H9 (cell line): Measurements from ENCODE around the gene NDNF. TPM values are rescaled to one million over a fixed set of nuclear protein-coding genes. Genes with fewer than 3 reads are reported as not detected.

Experiments used
- DNase-seq: peaks from one replicate; pipeline ENCODE4 v3.0.0-alpha.2; 2017
- H2AFZ ChIP-seq: one replicate; pipeline ENCODE4 v1.6.1; 2013; ENCODE audit warnings: mild to moderate bottlenecking, low read length, control low read depth, moderate library complexity
- H2AK5ac ChIP-seq: 2 replicates; pipeline ENCODE4 v1.6.1; 2013; ENCODE audit warnings: low read length, control low read depth, mixed read lengths; ENCODE audit not compliant: insufficient read length
- H2BK120ac ChIP-seq: one replicate; pipeline ENCODE4 v1.6.1; 2013; ENCODE audit warnings: low read depth, mild to moderate bottlenecking, low read length, control low read depth, inconsistent platforms; ENCODE audit not compliant: poor library complexity, severe bottlenecking
- H2BK12ac ChIP-seq: 2 replicates; pipeline ENCODE4 v1.6.1; 2013; ENCODE audit warnings: low read length, control low read depth, mixed read lengths, low read depth; ENCODE audit not compliant: insufficient read length
- H2BK15ac ChIP-seq: 2 replicates; pipeline ENCODE4 v1.6.1; 2013; ENCODE audit warnings: low read depth, low read length, control low read depth
- H2BK20ac ChIP-seq: one replicate; pipeline ENCODE4 v1.6.1; 2013; ENCODE audit warnings: low read depth, mild to moderate bottlenecking, low read length, control low read depth, inconsistent platforms; ENCODE audit not compliant: poor library complexity, severe bottlenecking
- H2BK5ac ChIP-seq: 2 replicates; pipeline ENCODE4 v1.6.1; 2013; ENCODE audit warnings: low read length, control low read depth, mixed read lengths; ENCODE audit not compliant: insufficient read length
- H3K14ac ChIP-seq: 2 replicates; pipeline ENCODE4 v1.6.1; 2013; ENCODE audit warnings: low read length, control low read depth; ENCODE audit not compliant: insufficient read depth
- H3K18ac ChIP-seq: 2 replicates; pipeline ENCODE4 v1.6.1; 2013; ENCODE audit warnings: low read depth, mild to moderate bottlenecking, mixed read lengths, low read length, control low read depth; ENCODE audit not compliant: insufficient read length
- H3K23ac ChIP-seq: 2 replicates; pipeline ENCODE4 v1.6.1; 2013; ENCODE audit warnings: low read length, control low read depth, mixed read lengths, low read depth; ENCODE audit not compliant: insufficient read length
- H3K23me2 ChIP-seq: 2 replicates; pipeline ENCODE4 v1.6.1; 2013; ENCODE audit warnings: low read depth, mild to moderate bottlenecking, mixed read lengths, low read length, control low read depth; ENCODE audit not compliant: insufficient read length, poor library complexity, severe bottlenecking
- H3K27ac ChIP-seq: 2 replicates; pipeline ENCODE4 v1.5.1; 2013; ENCODE audit warnings: low read length, control low read depth, mixed read lengths, low read depth; ENCODE audit not compliant: insufficient read length
- H3K27me3 ChIP-seq: 2 replicates; pipeline ENCODE4 v1.6.1; 2013; ENCODE audit warnings: low read length, control low read depth, inconsistent platforms; ENCODE audit not compliant: insufficient read depth
- H3K4ac ChIP-seq: 2 replicates; pipeline ENCODE4 v1.6.1; 2013; ENCODE audit warnings: low read depth, mild to moderate bottlenecking, control low read depth, inconsistent platforms, low read length, moderate library complexity
- H3K4me1 ChIP-seq: 2 replicates; pipeline ENCODE4 v1.6.1; 2013; ENCODE audit warnings: low read length, control low read depth, inconsistent platforms; ENCODE audit not compliant: insufficient read depth
- H3K4me2 ChIP-seq: 2 replicates; pipeline ENCODE4 v1.6.1; 2013; ENCODE audit warnings: low read length, control low read depth, mixed read lengths; ENCODE audit not compliant: insufficient read length, insufficient read depth
- H3K56ac ChIP-seq: 2 replicates; pipeline ENCODE4 v1.6.1; 2013; ENCODE audit warnings: low read depth, mild to moderate bottlenecking, mixed read lengths, low read length, control low read depth; ENCODE audit not compliant: insufficient read length
- H3K79me1 ChIP-seq: 2 replicates; pipeline ENCODE4 v1.6.1; 2013; ENCODE audit warnings: low read depth, mild to moderate bottlenecking, moderate library complexity, low read length, control low read depth, inconsistent platforms; ENCODE audit not compliant: insufficient read depth, poor library complexity, severe bottlenecking
- H3K79me2 ChIP-seq: 2 replicates; pipeline ENCODE4 v1.6.1; 2013; ENCODE audit warnings: low read length, control low read depth, inconsistent platforms; ENCODE audit not compliant: insufficient read depth
- H3K9ac ChIP-seq: 2 replicates; pipeline ENCODE4 v1.6.1; 2013; ENCODE audit warnings: low read length, control low read depth, mixed read lengths; ENCODE audit not compliant: insufficient read length; ENCODE audit errors: extremely low read depth
- H3K9me3 ChIP-seq: one replicate; pipeline ENCODE4 v1.6.1; 2013; ENCODE audit warnings: low read depth, low read length, inconsistent platforms; ENCODE audit not compliant: control insufficient read depth
- H3T11ph ChIP-seq: one replicate; pipeline ENCODE4 v1.6.1; 2013; ENCODE audit warnings: mild to moderate bottlenecking, low read length, control low read depth, inconsistent platforms
- H4K20me1 ChIP-seq: one replicate; pipeline ENCODE4 v1.6.1; 2013; ENCODE audit not compliant: control insufficient read depth, insufficient read length, insufficient read depth
- H4K5ac ChIP-seq: 2 replicates; pipeline ENCODE4 v1.6.1; 2013; ENCODE audit warnings: low read depth, mild to moderate bottlenecking, mixed read lengths, low read length, control low read depth; ENCODE audit not compliant: insufficient read length
- H4K8ac ChIP-seq: replicated peaks from 2 replicates; pipeline ENCODE4 v1.6.1; 2013; ENCODE audit warnings: low read length, control low read depth, mixed read lengths, low read depth; ENCODE audit not compliant: insufficient read length
- H4K91ac ChIP-seq: 2 replicates; pipeline ENCODE4 v1.6.1; 2013; ENCODE audit warnings: low read depth, mild to moderate bottlenecking, moderate library complexity, mixed read lengths, low read length, control low read depth; ENCODE audit not compliant: insufficient read length
- H3K27ac Mint-ChIP-seq, 3 experiments: 2 replicates in 2 of 3; 3 replicates in 1 of 3; pipeline ENCODE4 v1.8.0; 2020 to 2021; ENCODE audit warnings: mixed read lengths in 3 of 3, mild to moderate bottlenecking in 1 of 3, moderate library complexity in 1 of 3
- H3K27me3 Mint-ChIP-seq: 2 replicates; pipeline ENCODE4 v1.8.0; 2021; ENCODE audit warnings: low read depth, mild to moderate bottlenecking, moderate library complexity, mixed read lengths
- H3K36me3 Mint-ChIP-seq, 3 experiments: 2 replicates in 2 of 3; 3 replicates in 1 of 3; pipeline ENCODE4 v1.8.0; 2020 to 2021; ENCODE audit warnings: low read depth in 3 of 3, mixed read lengths in 3 of 3; ENCODE audit not compliant: insufficient read depth in 1 of 3
- H3K4me1 Mint-ChIP-seq, 2 experiments: 2 replicates each; pipeline ENCODE4 v1.8.0; 2020; ENCODE audit warnings: mixed read lengths in 2 of 2
- H3K4me3 Mint-ChIP-seq, 2 experiments: 2 replicates in 1 of 2; 3 replicates in 1 of 2; pipeline ENCODE4 v1.8.0; 2020 to 2021; ENCODE audit warnings: mild to moderate bottlenecking in 2 of 2, mixed read lengths in 2 of 2, moderate library complexity in 1 of 2
- H3K9me3 Mint-ChIP-seq, 2 experiments: 2 replicates in 1 of 2; 3 replicates in 1 of 2; pipeline ENCODE4 v1.8.0; 2020; ENCODE audit warnings: mild to moderate bottlenecking in 2 of 2, mixed read lengths in 2 of 2, moderate library complexity in 1 of 2
- CTCF ChIP-seq: fragments of 200-600 bp; sonication (generic); conservative IDR thresholded peaks from 3 replicates; pipeline ENCODE4 v1.8.0; 2021; ENCODE audit warnings: antibody characterized with exemption, mild to moderate bottlenecking
- WGBS: extraction: QIAGEN DNeasy Blood & Tissue Kit; methylation state at CpG from one replicate; pipeline ENCODE4 v1.1.7; 2013; ENCODE audit warnings: missing lambda C conversion rate, low lambda C conversion rate, mixed read lengths; ENCODE audit not compliant: insufficient read length; ENCODE audit errors: extremely low coverage; 5-methylcytosine and 5-hydroxymethylcytosine counted together
- total RNA-seq: library from RNA; stranded (reverse); gene quantifications from 2 replicates; pipeline ENCODE4 v1.2.1, GENCODE V29; 2021

Gene NDNF
- total RNA-seq, 1 experiment from 2014 or later, result 0.17 TPM

GRCh38 chr4:121049072-121049599 is 23.2 kb downstream of the NDNF start:
- H3K4me3 Mint-ChIP-seq, result no peak overlapping the region
- H2BK12ac ChIP-seq, result no peak overlapping the region
- H3K18ac ChIP-seq, result no peak overlapping the region
- H3K23ac ChIP-seq, result no peak overlapping the region
- H4K5ac ChIP-seq, result no peak overlapping the region
- no peaks in the 10 kb centered on the region for H3K9me3 Mint-ChIP-seq
- H3K27me3 Mint-ChIP-seq, result no peaks in the 10 kb centered on the region
- H3K56ac ChIP-seq, result no peak overlapping the region
- no peak overlapping the region for H2AFZ ChIP-seq
- H2BK120ac ChIP-seq, result no peak overlapping the region
- no peak overlapping the region for H4K91ac ChIP-seq
- H3K79me2 ChIP-seq, result no peaks in the 10 kb centered on the region
- H2BK20ac ChIP-seq, result no peak overlapping the region
- peaks cover 5 to 7% of the 10 kb centered on the region in 2 experiments; a peak in 3 of 4 replicates for H3K4me1 Mint-ChIP-seq
- H2BK15ac ChIP-seq, result no peak overlapping the region
- H3K4ac ChIP-seq, result no peak overlapping the region
- H3K79me1 ChIP-seq, result no peaks in the 10 kb centered on the region
- WGBS, result no CpG with 5 or more reads among the region's 3 CpGs
- no peaks in the 10 kb centered on the region for H3K23me2 ChIP-seq
- no peak overlapping the region for H3K27ac ChIP-seq
- H3K9ac ChIP-seq, result no peak overlapping the region
- TF ChIP-seq CTCF, result no peak
- H3K27me3 ChIP-seq, result no peaks in the 10 kb centered on the region
- no peak for DNase-seq
- H3K36me3 Mint-ChIP-seq, result no peaks in the 10 kb centered on the region
- H4K20me1 ChIP-seq, result no peaks in the 10 kb centered on the region
- no peak overlapping the region for H2BK5ac ChIP-seq
- H3K4me1 ChIP-seq, result peaks cover 3% of the 10 kb centered on the region
- no peak overlapping the region for H2AK5ac ChIP-seq
- no peak overlapping the region for H3T11ph ChIP-seq
- H4K8ac ChIP-seq, result no peak overlapping the region
- no peak overlapping the region for H3K27ac Mint-ChIP-seq
- H3K14ac ChIP-seq, result no peak overlapping the region
- H3K4me2 ChIP-seq, result no peak overlapping the region
- no peaks in the 10 kb centered on the region for H3K9me3 ChIP-seq
